ENCODE measurements around the gene MACROD2. TPM values are rescaled to one million over a fixed set of nuclear protein-coding genes. Genes with fewer than 3 reads are reported as not detected.

The MACROD2 gene
- total RNA-seq, 1 experiment from 2014 or later: 3.1 TPM

DNA sequence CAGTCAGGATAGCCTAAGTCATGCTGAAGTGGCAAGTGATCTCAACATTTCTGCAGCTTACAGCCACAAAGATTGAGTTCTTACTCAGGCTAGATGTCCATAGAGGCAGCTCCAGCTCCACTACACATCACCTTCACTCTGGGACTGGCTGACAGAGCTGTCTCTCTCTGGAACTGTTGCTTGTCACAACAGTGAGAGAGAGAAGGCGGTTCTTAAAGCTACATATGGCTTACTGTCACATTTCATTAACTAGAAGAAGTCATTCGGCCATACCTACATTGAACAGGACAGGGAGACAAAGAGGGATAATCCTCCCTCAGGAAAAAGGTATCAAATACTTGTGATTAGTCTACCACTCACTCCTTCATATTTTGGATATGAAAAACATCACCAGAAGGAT is 1257.0 kb downstream of the MACROD2 start:
- ChIA-PET POLR2A (interaction anchor here (0.6 to 0.8 kb wide), 2 partner anchors 136 to 191 kb away, joined by 3 read pairs; no protein-coding TSS in a partner anchor), CTCF (interaction anchor here (0.6 to 1.3 kb wide), 5 partner anchors 8 to 341 kb away, joined by 3 to 5 read pairs (median 3); no protein-coding TSS in a partner anchor)
- H3K9me3 Mint-ChIP-seq (ENCODE audit: unreplicated experiment): no peaks in the 10 kb centered on the region

GRCh38 chr20:15253431-15253830 is 1258.1 kb downstream of the MACROD2 start:
- Mint-ChIP-seq H3K27me3 (ENCODE audit: insufficient read depth, unreplicated experiment) (no peaks in the 10 kb centered on the region), H3K9me3 (ENCODE audit: unreplicated experiment) (no peaks in the 10 kb centered on the region), H3K4me3 (ENCODE audit: unreplicated experiment) (no peak overlapping the region), H3K36me3 (ENCODE audit: insufficient read depth, unreplicated experiment) (no peaks in the 10 kb centered on the region), H3K27ac (ENCODE audit: low read depth, unreplicated experiment) (no peak overlapping the region), H3K4me1 (ENCODE audit: insufficient read depth, unreplicated experiment) (no peaks in the 10 kb centered on the region)
- TF ChIP-seq, protein P1, sequence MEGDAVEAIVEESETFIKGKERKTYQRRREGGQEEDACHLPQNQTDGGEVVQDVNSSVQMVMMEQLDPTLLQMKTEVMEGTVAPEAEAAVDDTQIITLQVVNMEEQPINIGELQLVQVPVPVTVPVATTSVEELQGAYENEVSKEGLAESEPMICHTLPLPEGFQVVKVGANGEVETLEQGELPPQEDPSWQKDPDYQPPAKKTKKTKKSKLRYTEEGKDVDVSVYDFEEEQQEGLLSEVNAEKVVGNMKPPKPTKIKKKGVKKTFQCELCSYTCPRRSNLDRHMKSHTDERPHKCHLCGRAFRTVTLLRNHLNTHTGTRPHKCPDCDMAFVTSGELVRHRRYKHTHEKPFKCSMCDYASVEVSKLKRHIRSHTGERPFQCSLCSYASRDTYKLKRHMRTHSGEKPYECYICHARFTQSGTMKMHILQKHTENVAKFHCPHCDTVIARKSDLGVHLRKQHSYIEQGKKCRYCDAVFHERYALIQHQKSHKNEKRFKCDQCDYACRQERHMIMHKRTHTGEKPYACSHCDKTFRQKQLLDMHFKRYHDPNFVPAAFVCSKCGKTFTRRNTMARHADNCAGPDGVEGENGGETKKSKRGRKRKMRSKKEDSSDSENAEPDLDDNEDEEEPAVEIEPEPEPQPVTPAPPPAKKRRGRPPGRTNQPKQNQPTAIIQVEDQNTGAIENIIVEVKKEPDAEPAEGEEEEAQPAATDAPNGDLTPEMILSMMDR (IDR thresholded peaks at IDR 0.05; ENCODE audit: unreplicated experiment): no peak
- BruUV-seq (replicated peaks): no TSS peak
- intact Hi-C loops (cut with micrococcal nuclease): no loop called here
- POLR2A ChIA-PET: no interaction called here
- no peak for DNase-seq (ENCODE audit: unreplicated experiment)
- CTCF ChIA-PET: no interaction called here

More for the DNA sequence above, 1257.0 kb downstream of the MACROD2 start:
- intact Hi-C loops (cut with micrococcal nuclease): no loop called here
- BruUV-seq (replicated peaks): no TSS peak
- DNase-seq (ENCODE audit: unreplicated experiment): no peak
- no peaks in the 10 kb centered on the region for H3K27me3 Mint-ChIP-seq (ENCODE audit: insufficient read depth, unreplicated experiment)
- peak overlapping the region; percentile 54 for H3K27ac Mint-ChIP-seq (ENCODE audit: low read depth, unreplicated experiment)
- TF ChIP-seq, protein P1 (IDR thresholded peaks at IDR 0.05; ENCODE audit: unreplicated experiment): no peak
- H3K4me3 Mint-ChIP-seq (ENCODE audit: unreplicated experiment): no peak overlapping the region
- H3K4me1 Mint-ChIP-seq (ENCODE audit: insufficient read depth, unreplicated experiment): no peaks in the 10 kb centered on the region
- H3K36me3 Mint-ChIP-seq (ENCODE audit: insufficient read depth, unreplicated experiment): no peaks in the 10 kb centered on the region

- ChIA-PET CTCF (interaction anchor here (1.0 to 1.6 kb wide), 2 partner anchors 31 to 35 kb away, joined by 3 read pairs; no protein-coding TSS in a partner anchor), POLR2A (interaction anchor here (0.6 kb wide), 1 partner anchor 95 kb away, joined by 3 read pairs; no protein-coding TSS in a partner anchor)
- Mint-ChIP-seq H3K4me1 (ENCODE audit: insufficient read depth, unreplicated experiment) (no peaks in the 10 kb centered on the region), H3K27me3 (ENCODE audit: insufficient read depth, unreplicated experiment) (no peaks in the 10 kb centered on the region), H3K36me3 (ENCODE audit: insufficient read depth, unreplicated experiment) (no peaks in the 10 kb centered on the region), H3K9me3 (ENCODE audit: unreplicated experiment) (peaks cover under 1% of the 10 kb centered on the region), H3K4me3 (ENCODE audit: unreplicated experiment) (no peak overlapping the region), H3K27ac (ENCODE audit: low read depth, unreplicated experiment) (no peak overlapping the region)
- no TSS peak for BruUV-seq (replicated peaks)
- no peak for DNase-seq (ENCODE audit: unreplicated experiment)
- TF ChIP-seq, protein P1 (IDR thresholded peaks at IDR 0.05; ENCODE audit: unreplicated experiment): no peak
- intact Hi-C loops (cut with micrococcal nuclease): no loop called here
Observed at GRCh38 chr20:15256676-15257568, 1261.6 kb downstream of the MACROD2 start.

DNA sequence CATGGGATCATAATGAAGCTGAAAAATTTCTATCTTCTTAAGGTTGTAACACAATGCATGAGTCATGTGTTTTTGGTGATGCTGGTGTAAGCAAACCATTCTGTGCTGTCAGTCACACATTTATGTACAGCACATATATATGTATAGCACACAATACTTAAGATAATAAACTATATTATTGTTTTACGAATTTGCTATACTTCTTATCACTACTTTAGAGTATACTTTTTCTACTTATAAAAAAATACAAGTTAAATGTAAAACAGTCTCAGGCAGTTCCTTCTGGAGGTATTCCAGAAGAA is 1262.2 kb downstream of the MACROD2 start:
- Mint-ChIP-seq H3K4me3 (ENCODE audit: unreplicated experiment) (no peak overlapping the region), H3K4me1 (ENCODE audit: insufficient read depth, unreplicated experiment) (no peaks in the 10 kb centered on the region), H3K9me3 (ENCODE audit: unreplicated experiment) (peaks cover 6% of the 10 kb centered on the region), H3K27me3 (ENCODE audit: insufficient read depth, unreplicated experiment) (no peaks in the 10 kb centered on the region), H3K27ac (ENCODE audit: low read depth, unreplicated experiment) (no peak overlapping the region), H3K36me3 (ENCODE audit: insufficient read depth, unreplicated experiment) (no peaks in the 10 kb centered on the region)
- ChIA-PET POLR2A (interaction anchor here (0.6 kb wide), 1 partner anchor 96 kb away, joined by 3 read pairs; no protein-coding TSS in a partner anchor), CTCF (interaction anchor here (0.5 to 1.6 kb wide), 2 partner anchors 35 to 1378 kb away, joined by 3 read pairs; no protein-coding TSS in a partner anchor)
- TF ChIP-seq, protein P1 (IDR thresholded peaks at IDR 0.05; ENCODE audit: unreplicated experiment): no peak
- no TSS peak for BruUV-seq (replicated peaks)
- DNase-seq (ENCODE audit: unreplicated experiment): peak; percentile 4
- intact Hi-C loops (cut with micrococcal nuclease): no loop called here

Data from MCF 10A (cell line).